PC-3 (cell line): Measurements from ENCODE around the gene CATSPERB. TPM values are rescaled to one million over a fixed set of nuclear protein-coding genes. Genes with fewer than 3 reads are reported as not detected.

Experiments used
- ATAC-seq: fragments of 200-7000 bp; cut with Tn5 transposase; 2 replicates; pipeline ENCODE4 v1.9.1; 2020; ENCODE audit warnings: mild to moderate bottlenecking, moderate library complexity
- BruUV-seq: library from RNA; stranded (reverse); fragments of 400-500 nt; replicated peaks from 2 replicates; lab custom pipeline; 2021; lab: Mats Ljungman, UMichigan
- CTCF ChIA-PET: fragments of 300-600 bp; sonication (Branson Sonifier 250); formaldehyde crosslinking; loops from one replicate; lab custom pipeline; 2022; ENCODE audit warnings: antibody characterized with exemption; lab: Charles Lee
- POLR2A ChIA-PET: fragments of 300-600 bp; sonication (Branson Sonifier 250); formaldehyde crosslinking; loops from one replicate; lab custom pipeline; 2022; ENCODE audit warnings: antibody characterized with exemption; ENCODE audit not compliant: unreplicated experiment; lab: Charles Lee
- DNase-seq: peaks from one replicate; pipeline ENCODE4 v3.0.0-alpha.2; 2015
- H2AFZ ChIP-seq: fragments of 300-600 bp; sonication (generic); 2 replicates; pipeline ENCODE4 v1.6.0; 2016; ENCODE audit warnings: antibody characterized with exemption, low read length
- H3F3A ChIP-seq: fragments of 300-600 bp; sonication (generic); one replicate; pipeline ENCODE4 v1.6.0; 2017; ENCODE audit warnings: antibody characterized with exemption, low read length, control low read depth, mild to moderate bottlenecking; ENCODE audit not compliant: unreplicated experiment
- H3K27ac ChIP-seq: fragments of 300-600 bp; sonication (generic); 2 replicates; pipeline ENCODE4 v1.5.1; 2016; ENCODE audit warnings: mild to moderate bottlenecking, low read length
- H3K27me3 ChIP-seq: fragments of 300-600 bp; sonication (generic); 2 replicates; pipeline ENCODE4 v1.6.1; 2016; ENCODE audit warnings: low read length, mixed read lengths
- H3K36me3 ChIP-seq: fragments of 300-600 bp; sonication (generic); 2 replicates; pipeline ENCODE4 v1.6.1; 2016; ENCODE audit warnings: low read depth, mixed run types, low read length, mixed read lengths
- H3K4me1 ChIP-seq: fragments of 300-600 bp; sonication (generic); 2 replicates; pipeline ENCODE4 v1.5.1; 2016; ENCODE audit warnings: low read length; ENCODE audit not compliant: insufficient read depth
- H3K4me2 ChIP-seq: fragments of 300-600 bp; sonication (generic); 2 replicates; pipeline ENCODE4 v1.6.0; 2016; ENCODE audit warnings: low read length
- H3K4me3 ChIP-seq: fragments of 300-600 bp; sonication (generic); 2 replicates; pipeline ENCODE4 v1.5.1; 2016; ENCODE audit warnings: mild to moderate bottlenecking, low read length, mixed read lengths
- H3K79me2 ChIP-seq: fragments of 300-600 bp; sonication (generic); 2 replicates; pipeline ENCODE4 v1.6.1; 2017; ENCODE audit warnings: low read length, mixed read lengths
- H3K9ac ChIP-seq: fragments of 300-600 bp; sonication (generic); 2 replicates; pipeline ENCODE4 v1.6.0; 2016; ENCODE audit warnings: mild to moderate bottlenecking, low read length
- H3K9me2 ChIP-seq: fragments of 300-600 bp; sonication (generic); replicated peaks from 2 replicates; pipeline ENCODE4 v1.6.1; 2016; ENCODE audit warnings: mixed run types, low read length, mixed read lengths
- H3K9me3 ChIP-seq: fragments of 300-600 bp; sonication (generic); 2 replicates; pipeline ENCODE4 v1.6.1; 2016; ENCODE audit warnings: low read length, mixed read lengths
- H4K20me1 ChIP-seq: fragments of 300-600 bp; sonication (generic); 2 replicates; pipeline ENCODE4 v1.6.1; 2016; ENCODE audit warnings: low read length, mixed read lengths
- CTCF ChIP-seq: fragments of 300-600 bp; sonication (generic); conservative IDR thresholded peaks from 2 replicates; pipeline ENCODE4 v1.5.1; 2017; ENCODE audit warnings: antibody characterized with exemption, low read depth, mild to moderate bottlenecking, low read length
- EZH2 ChIP-seq: fragments of 300-600 bp; sonication (generic); IDR thresholded peaks from one replicate; pipeline ENCODE4 v1.6.1; 2017; ENCODE audit warnings: antibody characterized with exemption, mild to moderate bottlenecking, low read length; ENCODE audit not compliant: unreplicated experiment
- EZH2phosphoT487 ChIP-seq: fragments of 300-600 bp; sonication (generic); IDR thresholded peaks from 2 replicates; pipeline ENCODE4 v1.6.1; 2018; ENCODE audit warnings: mild to moderate bottlenecking, antibody characterized with exemption, low read length, borderline replicate concordance
- intact Hi-C: fragments of 100-400 bp; cut with micrococcal nuclease; formaldehyde crosslinking; loops from 2 replicates; pipeline ENCODE4 v1.9.0; 2023
- total RNA-seq: library from RNA; depleted of rRNA; stranded (reverse); fragments of >200 nt; gene quantifications from 2 replicates; pipeline ENCODE4 v1.2.3, GENCODE V29; 2014

The CATSPERB gene
- total RNA-seq, 1 experiment from 2014 or later: not detected

GRCh38 chr14:91654836-91655235 is 77.0 kb downstream of the CATSPERB start:
- no peak overlapping the region for H2AFZ ChIP-seq
- no peaks in the 10 kb centered on the region for H4K20me1 ChIP-seq
- POLR2A ChIA-PET: no interaction called here
- ATAC-seq (no peak), DNase-seq (no peak)
- intact Hi-C loops: loop anchor here (5.0 kb wide), 1 partner anchor 342 kb away; no protein-coding TSS in a partner anchor
- H3K4me3 ChIP-seq: no peak overlapping the region
- TF ChIP-seq EZH2: no peak
- no peak for TF ChIP-seq CTCF
- no peak for TF ChIP-seq EZH2phosphoT487
- peaks cover 15% of the 10 kb centered on the region for H3K27me3 ChIP-seq
- H3K36me3 ChIP-seq: no peaks in the 10 kb centered on the region
- H3K4me2 ChIP-seq: no peak overlapping the region
- no peaks in the 10 kb centered on the region for H3F3A ChIP-seq
- no peaks in the 10 kb centered on the region for H3K9me3 ChIP-seq
- H3K9ac ChIP-seq: no peak overlapping the region
- no peaks in the 10 kb centered on the region for H3K79me2 ChIP-seq
- no peaks in the 10 kb centered on the region for H3K9me2 ChIP-seq
- no peak overlapping the region for H3K27ac ChIP-seq
- no TSS peak for BruUV-seq
- CTCF ChIA-PET: no interaction called here
- H3K4me1 ChIP-seq: no peaks in the 10 kb centered on the region; the same call in 1 of the 2 replicates

GRCh38 chr14:91653451-91653850 is 78.4 kb downstream of the CATSPERB start:
- CTCF ChIA-PET: no interaction called here
- BruUV-seq: no TSS peak
- Histone ChIP-seq H3K4me2 (no peak overlapping the region), H2AFZ (no peak overlapping the region), H4K20me1 (no peaks in the 10 kb centered on the region), H3K4me3 (no peak overlapping the region), H3K27ac (no peak overlapping the region), H3K36me3 (no peaks in the 10 kb centered on the region), H3K9ac (no peak overlapping the region), H3K4me1 (no peaks in the 10 kb centered on the region; the same call in 1 of the 2 replicates), H3K9me3 (no peaks in the 10 kb centered on the region), H3K79me2 (no peaks in the 10 kb centered on the region), H3K9me2 (no peaks in the 10 kb centered on the region), H3K27me3 (0 out of 2 replicates have a peak, but pooled peaks cover 8% of the 10 kb centered on the region), H3F3A (no peaks in the 10 kb centered on the region)
- intact Hi-C loops: loop anchor here (5.0 kb wide), 1 partner anchor 344 kb away; no protein-coding TSS in a partner anchor
- DNase-seq (no peak), ATAC-seq (no peak)
- POLR2A ChIA-PET: no interaction called here
- TF ChIP-seq EZH2: no peak
- no peak for TF ChIP-seq EZH2phosphoT487
- no peak for TF ChIP-seq CTCF

- Histone ChIP-seq H3K27me3 (no peaks in the 10 kb centered on the region), H3K79me2 (no peaks in the 10 kb centered on the region), H3K36me3 (no peaks in the 10 kb centered on the region), H3F3A (no peaks in the 10 kb centered on the region), H3K4me2 (no peak overlapping the region), H3K4me1 (no peaks in the 10 kb centered on the region; the same call in 1 of the 2 replicates), H3K9me2 (no peaks in the 10 kb centered on the region), H3K27ac (no peak overlapping the region), H3K4me3 (no peak overlapping the region), H3K9ac (no peak overlapping the region), H4K20me1 (no peaks in the 10 kb centered on the region), H2AFZ (no peak overlapping the region), H3K9me3 (no peaks in the 10 kb centered on the region)
- intact Hi-C loops: loop anchor here (1.0 to 5.0 kb wide), 2 partner anchors 261 to 347 kb away; no protein-coding TSS in a partner anchor
- TF ChIP-seq EZH2 (no peak), CTCF (peak; percentile 59)
- ATAC-seq (peak; percentile 54; the same call in 1 of the 2 replicates), DNase-seq (peak; percentile 64)
- ChIA-PET POLR2A (no interaction called here), CTCF (interaction anchor here (0.6 to 0.7 kb wide), 3 partner anchors 100 to 347 kb away, joined by 3 to 4 read pairs (median 4); no protein-coding TSS in a partner anchor)
- BruUV-seq: no TSS peak
Measured at GRCh38 chr14:91649930-91650329, 82.0 kb downstream of the CATSPERB start.
